ENCODE results near the gene TYW1B. TPM values are rescaled to one million over a fixed set of nuclear protein-coding genes. Genes with fewer than 3 reads are reported as not detected.

TYW1B gene
- 2.8 TPM for total RNA-seq

DNA sequence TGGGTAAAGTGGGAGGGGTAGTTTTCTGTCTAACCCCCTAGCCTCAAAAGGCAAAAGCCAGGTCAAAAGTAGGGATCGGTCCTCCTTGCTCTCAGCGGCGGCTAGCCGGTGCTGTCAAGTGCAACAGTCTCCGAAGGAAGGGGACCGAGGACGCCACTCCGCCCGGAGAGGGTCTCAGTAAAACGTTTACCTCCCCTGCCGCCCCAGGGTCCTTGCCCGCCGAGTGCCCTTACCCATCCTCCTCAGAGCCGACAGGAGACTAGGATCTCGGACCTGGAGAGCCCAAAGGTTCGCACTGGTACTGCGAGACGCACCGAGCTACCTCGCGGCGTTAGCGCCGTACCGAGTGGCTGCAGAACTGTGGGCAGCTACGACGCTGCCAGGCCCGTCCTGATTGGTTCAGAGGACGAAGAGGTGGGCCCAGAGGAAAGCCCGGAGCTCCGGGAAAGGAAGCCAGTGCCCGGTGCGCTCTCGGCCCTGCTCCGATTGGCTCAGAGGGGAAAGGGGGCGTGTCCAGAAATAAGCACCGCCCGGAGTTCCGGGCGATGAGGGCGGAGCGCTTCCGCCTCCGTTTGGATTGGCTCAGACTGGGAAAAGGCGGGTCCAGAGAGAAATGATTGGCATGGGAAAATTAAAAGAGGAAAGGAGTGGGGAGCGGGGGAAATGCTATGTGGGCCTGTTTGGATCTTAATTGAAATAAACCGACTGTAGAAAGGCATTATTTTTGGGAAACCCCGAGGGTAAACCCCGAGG lies at the start of gene TYW1B:
Gene TYW1B (minus strand): TSS at position 362 of the 753 bp plus-strand sequence. CDS start 125 bp downstream, at position 237.

Small RNA genes within 50 kb of the gene (small RNA-seq; reads per million reads assigned to genes)
- gene AC211469.2 = not detected
- gene MIR4650-2 = not detected
- not detected for gene RN7SL377P
- gene RN7SL625P = not detected

Other genes starting within 250 kb of the TYW1B start
- gene POM121, start 96.9 kb upstream of the TYW1B start, total RNA-seq = 9.7 TPM
- gene TRIM74, start 141.3 kb upstream of the TYW1B start, total RNA-seq = 0.69 TPM
- gene SPDYE8, start 201.6 kb upstream of the TYW1B start, total RNA-seq = 0.46 TPM
- gene SPDYE11, start 229.7 kb upstream of the TYW1B start, total RNA-seq = not detected

Measured in diencephalon (tissue), 1 donor.